HuH-7.5 (cell line): ENCODE data around the gene CCSAP.

Experiments used
- DNase-seq: peaks from one replicate; pipeline ENCODE4 v3.0.0; 2011; ENCODE audit warnings: low spot score

CCSAP gene

DNA sequence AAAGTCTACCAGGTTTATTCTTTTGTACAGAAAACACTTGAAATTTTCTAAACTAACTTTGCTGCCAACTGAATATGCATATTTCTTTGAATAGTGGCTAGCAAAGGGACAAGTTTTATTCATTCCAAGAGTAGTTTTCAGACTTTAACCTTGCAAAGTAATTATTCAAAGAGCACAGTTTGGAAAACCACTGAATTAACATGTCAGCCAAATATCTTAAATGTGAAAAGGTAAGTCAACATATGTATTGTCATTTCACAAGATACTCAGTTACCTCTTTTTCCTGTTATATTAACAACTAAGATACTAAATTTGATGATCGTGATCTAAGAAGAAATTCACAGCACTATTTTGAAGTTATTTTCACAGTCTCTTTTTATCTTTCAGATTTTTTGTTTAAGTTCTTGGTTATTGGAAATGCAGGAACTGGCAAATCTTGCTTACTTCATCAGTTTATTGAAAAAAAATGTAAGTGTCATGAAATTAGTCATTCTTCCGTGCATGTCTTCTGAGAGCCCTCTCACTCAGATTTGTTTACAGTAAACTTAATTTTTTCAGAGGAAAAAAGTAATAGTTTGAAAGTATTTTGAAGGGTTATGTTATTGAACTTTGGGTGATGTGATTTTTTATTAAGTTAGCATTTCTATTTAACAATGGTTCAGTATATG lies 56.6 kb downstream of the CCSAP start:
- DNase-seq, result no peak

DNA sequence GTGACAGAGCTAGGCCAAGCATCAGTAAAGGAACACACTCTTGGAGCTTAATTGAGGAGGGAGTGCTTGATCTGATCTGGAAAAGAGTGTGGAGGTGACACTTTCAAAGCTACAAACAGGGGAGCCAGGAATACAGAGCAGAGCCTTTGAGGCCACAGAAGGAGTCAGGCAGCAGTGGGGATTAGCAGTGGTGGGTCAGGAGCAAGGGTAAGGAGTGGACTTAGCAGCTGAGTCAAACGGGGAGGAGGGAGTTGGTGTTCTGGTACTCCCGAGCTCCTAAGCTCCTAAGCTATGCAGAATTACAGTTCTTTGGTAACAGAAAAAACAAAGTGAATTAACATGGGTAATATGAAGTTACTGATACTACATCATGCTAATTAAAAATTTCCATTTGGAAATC lies 57.4 kb downstream of the CCSAP start:
- no peak for DNase-seq

DNA sequence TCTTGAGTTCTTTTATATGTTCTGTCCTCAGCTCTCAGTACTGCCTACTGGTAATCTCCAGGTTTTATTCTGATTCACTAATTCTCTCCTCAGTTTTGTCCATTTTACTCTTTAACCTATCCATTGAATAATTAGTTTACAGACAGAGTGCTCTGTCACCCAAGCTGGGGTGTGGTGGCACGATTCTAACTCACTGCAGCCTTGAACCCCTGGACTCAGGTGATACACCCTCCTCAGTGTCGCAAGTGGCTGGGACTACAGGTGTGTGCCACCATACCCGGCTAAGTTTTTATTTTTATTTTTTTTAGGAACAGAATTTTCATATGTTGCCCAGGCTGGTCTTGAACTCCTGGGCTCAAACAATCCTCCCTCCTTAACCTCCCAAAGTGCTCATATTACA lies 58.0 kb downstream of the CCSAP start:
- no peak for DNase-seq

DNA sequence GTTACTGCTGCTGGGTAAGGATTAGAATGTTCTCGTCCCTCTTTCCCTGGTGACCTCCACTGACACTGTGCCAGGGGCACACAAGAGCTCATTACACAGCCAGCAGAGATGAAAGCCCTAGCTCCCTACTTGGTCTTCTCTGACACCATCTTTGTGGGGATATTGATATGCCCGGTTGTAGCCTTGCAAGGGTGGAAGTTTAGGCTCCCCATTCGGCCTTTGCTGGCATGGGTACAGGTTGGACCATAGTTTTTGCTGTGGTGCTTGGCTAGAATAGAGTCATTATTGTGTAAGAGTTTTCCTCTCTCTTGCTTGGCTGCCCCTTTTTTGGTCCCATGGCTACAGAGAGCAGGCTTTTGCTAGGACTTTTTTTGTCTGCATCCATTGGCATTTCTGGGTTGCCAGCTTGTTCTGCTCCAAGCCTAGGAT lies 59.6 kb downstream of the CCSAP start:
- DNase-seq, result no peak

DNA sequence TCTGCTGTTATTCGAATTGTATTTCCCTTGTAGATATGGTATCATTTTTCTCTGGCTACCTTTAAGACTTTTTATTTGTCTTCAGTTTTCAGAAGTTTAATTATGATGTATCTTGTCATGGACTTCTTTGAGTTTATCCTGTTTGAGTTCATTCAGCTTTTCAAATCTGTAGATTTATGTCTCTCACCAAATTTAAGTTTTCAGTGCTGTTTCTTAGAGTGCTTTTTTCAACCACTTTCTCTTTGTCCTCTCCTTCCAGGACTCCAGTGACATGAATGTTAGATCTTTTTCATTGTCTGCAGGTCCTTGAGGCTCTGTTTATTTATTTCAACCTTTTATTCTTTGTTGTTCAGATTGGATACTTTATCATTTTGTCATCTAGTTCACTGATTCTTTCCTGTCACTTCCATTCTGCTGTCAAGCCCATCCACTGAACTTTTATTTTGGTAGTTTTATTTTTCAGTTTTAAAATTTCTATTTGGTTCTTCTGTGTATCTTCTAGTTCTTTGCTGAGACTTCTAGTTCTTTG lies 60.5 kb downstream of the CCSAP start:
- DNase-seq, result no peak

DNA sequence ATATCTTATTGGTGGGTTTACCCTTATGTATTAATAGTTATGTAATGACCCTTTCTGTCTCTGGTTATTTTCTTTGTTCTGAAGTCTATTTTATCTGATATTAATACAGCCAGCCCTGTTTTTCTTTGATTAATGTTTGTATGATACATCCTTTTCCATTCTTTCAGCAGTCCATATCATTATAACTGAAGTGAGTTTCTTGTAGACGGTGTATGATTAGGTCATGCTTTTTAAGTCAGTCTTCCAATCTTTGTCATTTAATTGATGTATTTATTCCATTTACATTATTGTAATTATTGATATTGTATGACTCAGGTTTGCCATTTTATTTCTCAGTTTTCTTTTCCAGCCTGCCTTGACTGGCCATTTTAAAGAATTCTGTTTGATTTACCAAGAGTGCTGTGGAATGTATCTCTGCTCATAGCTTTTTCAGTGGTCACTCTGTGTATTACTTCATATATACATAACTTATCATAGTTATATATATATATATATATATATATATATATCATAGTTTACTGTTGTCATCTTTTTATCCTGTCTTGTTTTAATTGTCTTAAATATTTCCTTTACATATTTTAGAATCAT lies 61.4 kb downstream of the CCSAP start:
- DNase-seq, result no peak

DNA sequence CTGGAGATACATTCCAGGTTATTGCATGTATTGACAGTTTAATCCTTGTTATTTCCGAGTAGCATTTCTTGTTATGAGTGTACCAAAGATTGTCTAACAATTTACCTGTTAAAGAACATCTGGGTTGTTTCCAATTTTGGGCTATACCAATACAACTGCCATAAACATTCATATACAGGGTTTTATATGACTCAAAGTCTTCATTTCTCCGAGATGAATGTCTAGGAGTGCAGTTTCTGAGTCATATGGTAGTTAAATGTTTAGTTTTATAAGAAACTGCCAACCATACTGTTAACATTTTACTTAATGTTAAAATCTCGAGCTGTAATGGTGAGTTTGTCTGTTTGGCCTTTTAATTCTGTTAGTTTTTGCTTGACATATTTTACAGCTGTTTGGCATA lies 61.9 kb downstream of the CCSAP start:
- no peak for DNase-seq

DNA sequence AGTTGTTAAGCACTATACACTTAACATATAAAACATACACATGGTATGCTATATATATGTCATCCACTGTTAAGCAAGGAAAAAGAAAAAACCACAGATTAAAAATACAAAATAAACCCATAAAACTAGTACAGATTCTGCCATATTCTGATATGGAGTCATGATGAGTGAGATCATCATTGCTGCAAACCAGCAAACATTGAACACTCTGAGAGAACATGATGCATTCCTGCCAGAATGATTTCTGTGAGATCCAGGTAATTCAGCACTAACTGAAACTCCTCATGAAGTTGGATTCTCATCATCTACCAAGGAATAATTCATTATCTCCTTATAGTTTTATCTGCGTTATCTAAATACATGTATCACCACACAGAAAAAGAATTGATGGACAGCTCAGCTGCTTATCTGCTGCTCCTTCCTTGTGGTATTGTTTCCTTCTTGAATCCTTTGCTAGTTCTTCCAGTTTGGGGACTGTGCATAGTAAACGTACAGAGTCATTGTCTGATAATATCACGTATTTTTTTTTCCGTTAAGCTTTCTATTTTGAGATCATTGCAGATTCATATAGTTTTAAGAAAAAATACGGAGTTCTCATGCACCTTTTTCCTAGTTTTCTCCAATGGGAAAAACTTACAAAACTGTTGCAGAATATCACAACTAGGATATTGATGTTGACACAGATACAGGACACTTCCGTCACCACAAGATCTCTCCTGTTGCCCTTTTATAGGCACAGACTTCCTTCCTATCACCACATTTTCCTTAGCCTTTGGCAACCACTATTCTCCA lies 62.6 kb downstream of the CCSAP start:
- no peak for DNase-seq

DNA sequence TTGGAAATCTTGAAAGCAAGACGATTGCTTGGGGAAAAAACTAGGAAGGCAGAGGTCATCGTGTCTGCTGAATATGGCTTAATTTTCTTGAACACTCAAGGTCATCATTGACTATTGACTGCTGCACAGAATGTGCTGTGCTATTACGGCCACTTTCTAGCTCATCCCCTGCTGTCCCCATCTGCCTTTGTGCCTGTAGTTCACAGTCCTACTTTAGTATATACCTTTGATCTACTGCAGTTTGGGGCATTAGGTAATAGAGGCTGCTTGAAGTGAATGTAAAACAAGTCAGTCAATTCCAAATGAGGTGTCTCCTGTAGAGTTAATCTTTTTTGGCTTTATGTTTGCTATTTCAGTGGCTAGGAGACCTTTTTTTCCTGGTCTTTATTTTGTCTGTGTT lies 63.6 kb downstream of the CCSAP start:
- no peak for DNase-seq

DNA sequence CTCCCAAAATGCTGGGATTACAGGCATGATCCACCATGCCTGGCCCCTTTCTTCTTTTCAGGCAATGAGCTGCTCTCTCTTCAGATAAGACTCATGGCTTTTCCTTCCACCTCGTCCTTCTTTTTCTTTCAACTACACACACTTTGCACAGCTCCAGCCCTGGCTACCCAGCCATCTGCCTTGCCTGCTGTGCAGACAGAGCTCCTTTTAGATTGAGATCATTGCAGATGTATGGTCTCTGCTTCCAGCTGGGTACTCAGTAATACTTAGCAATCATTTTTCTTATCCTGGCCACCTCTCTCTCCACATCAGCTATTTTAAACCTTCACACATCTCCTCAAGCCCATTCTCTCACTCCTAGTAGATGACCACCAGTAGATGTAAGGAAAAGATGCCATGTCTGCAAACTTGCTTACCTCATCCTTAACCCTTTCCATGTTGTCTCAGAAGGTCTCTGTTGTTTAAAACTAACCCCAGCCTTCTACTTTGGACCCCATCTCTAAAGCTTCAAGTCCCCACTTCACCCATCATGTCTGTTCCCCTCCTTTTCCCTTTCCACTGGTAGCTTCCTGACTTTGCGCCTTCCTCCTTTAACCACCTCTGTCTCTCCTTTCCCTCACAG lies 64.6 kb downstream of the CCSAP start:
- DNase-seq, result no peak

DNA sequence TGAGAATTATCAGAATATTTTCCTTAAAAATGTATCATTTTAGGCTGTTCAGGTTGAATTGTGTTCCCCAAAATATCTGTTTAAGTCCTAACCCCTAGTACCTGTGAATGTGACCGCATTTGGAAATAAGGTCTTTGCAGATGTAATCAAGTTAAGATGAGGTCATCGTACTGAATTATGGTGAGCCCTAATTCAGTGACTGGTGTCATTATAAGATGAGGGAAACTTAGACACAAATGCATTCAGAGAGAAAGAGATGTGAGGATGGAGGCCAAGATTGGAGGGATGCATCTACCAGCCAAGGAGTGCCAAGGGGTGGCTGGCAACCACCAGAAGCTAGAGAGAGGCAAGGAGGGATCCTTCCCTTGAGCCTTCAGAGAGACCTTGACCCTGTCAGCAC lies 67.8 kb downstream of the CCSAP start:
- DNase-seq, result no peak

DNA sequence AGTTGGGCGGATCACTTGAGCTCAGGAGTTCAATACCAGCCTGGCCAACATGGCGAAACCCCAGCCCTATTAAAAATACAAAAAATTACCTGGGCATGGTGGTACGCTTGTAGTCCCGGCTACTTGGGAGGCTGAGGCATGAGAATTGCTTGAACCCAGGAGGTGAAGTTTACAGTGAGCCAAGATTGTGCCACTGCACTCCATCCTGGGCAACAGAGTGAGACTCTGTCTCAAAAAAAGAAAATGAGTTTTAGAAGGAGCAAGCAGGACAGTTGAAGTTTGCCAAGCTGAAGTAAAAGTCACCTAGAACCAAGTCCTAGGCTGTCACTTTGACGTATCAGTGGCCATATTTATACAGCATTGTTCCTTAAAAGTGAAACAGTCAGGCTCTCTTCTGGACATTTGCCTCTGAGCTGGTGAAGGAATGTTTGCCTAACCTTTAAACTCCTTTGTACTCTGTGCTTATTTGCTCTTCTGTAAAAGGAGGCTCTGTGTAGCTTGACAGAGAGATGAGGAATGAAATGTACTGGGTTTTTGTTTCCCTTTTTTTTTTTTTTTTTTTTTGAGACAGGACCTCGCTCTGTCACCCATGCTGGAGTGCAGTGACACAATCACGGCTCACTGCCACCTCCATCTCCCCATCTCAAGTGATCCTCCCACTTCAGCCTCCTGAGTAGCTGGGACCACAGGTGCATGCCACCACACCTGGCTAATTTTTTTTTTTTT lies 69.2 kb downstream of the CCSAP start:
- peak; percentile 27 for DNase-seq

DNA sequence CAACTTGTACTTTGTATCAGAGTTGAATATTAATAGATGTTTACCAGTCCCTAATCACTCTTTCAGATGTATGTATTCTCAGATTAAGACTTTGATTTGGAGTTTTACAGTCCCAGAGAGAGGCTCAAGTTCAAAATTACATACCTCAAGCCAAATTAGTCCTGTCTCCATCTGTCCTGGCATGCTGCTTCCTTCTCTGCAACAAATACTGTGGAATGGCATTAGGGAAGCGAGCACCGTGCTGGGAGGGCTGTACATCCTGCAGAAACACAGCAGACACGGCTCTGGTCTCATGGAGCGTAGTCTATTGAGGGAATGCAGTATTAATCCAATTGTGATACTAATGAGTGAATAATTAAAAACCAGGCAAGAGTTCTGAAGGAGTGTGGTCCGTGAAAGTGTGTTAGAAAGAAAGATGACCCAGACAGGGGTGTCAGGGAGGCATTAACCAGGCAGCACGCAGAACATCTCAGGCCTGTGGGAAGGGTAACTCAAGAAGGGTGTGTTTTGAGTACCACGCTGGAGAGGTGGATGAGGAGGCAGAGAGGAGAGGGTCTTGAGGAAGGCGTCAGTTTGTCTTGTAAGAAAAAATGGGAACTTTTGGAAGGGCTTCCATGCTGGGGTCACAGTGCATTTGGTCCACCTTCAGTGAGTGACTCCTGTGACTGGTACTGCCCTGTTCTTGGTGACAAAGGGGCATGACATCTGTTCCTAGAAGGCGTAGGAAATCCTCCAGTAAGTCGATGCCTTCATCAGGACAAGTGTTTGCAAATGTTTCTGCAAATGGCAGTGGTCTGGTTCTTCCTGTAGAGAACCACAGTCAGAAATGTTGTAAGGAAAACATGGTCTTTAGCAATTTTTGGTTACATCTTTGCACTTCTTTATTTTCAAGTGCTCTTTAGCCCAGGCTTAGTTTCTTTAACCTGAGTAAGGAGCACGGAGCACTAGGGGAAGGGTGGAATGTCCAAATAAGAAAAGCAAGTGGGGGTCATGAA lies 70.4 kb downstream of the CCSAP start:
- no peak for DNase-seq

DNA sequence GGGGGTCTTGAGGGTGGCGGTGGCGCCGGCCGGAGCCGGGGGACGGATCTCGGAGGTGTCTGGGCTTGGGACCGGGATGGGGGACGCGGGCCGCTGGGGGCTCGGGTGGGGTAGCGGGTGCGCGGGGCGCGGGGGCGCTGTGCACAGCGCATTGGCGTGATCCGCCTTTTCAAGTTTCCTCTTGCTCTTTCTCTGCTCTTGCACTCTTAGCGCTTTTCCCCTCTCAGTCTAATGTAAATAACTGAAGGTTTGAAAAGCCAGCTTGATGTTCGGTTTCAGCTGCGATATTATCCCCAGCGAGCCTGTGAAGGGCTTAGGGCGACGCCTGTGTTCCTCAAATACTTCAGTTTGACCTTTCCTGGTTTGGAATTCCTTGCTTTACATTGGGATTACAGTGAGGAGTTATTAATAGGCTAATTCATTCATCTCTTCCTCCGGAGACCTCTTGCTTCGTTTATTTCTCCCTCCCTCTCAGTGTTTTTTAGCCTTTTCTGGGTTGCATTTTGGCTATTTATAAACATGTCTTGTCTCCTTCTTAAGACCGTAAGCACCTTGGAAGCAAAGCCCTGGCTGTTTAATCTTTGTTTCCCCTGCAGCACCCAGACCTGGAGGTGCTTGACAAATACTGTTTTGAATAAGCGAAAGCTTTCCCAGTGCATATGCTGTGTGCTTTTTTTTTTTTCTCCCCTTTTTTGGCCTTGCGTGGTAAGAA lies 71.2 kb downstream of the CCSAP start:
- peak; percentile 23 for DNase-seq
